Measurements from ENCODE around the gene AQP3.
"Not testable (repeated sequence)": the region's sequence is repeated elsewhere in the genome, so short reads cannot be mapped to it uniquely, and the experiment has no call there.

Gene AQP3

GRCh38 chr9:33464045-33464636, 16.7 kb upstream of the AQP3 start:
- no peak for FAIRE-seq

- FAIRE-seq: no peak
Observed at GRCh38 chr9:33463151-33463550, 15.8 kb upstream of the AQP3 start.

GRCh38 chr9:33461492-33461891, 14.1 kb upstream of the AQP3 start:
- no peak for FAIRE-seq

GRCh38 chr9:33460854-33461253, 13.5 kb upstream of the AQP3 start:
- FAIRE-seq: no peak

- no peak for FAIRE-seq
Observed at GRCh38 chr9:33459115-33459514, 11.7 kb upstream of the AQP3 start.

- FAIRE-seq: no peak
Observed at GRCh38 chr9:33458444-33458843, 11.1 kb upstream of the AQP3 start.

- no peak for FAIRE-seq
Observed at GRCh38 chr9:33455945-33456344, 8.6 kb upstream of the AQP3 start.

- not testable (repeated sequence) for FAIRE-seq
Observed at GRCh38 chr9:33455456-33455855, 8.1 kb upstream of the AQP3 start.

GRCh38 chr9:33454661-33455026, 7.3 kb upstream of the AQP3 start:
- FAIRE-seq: not testable (repeated sequence)

GRCh38 chr9:33453999-33454660, 6.7 kb upstream of the AQP3 start:
- no peak for FAIRE-seq

- no peak for FAIRE-seq
Observed at GRCh38 chr9:33453286-33453860, 6.0 kb upstream of the AQP3 start.

- no peak for FAIRE-seq
Observed at GRCh38 chr9:33452828-33453271, 5.5 kb upstream of the AQP3 start.

- no peak for FAIRE-seq
Observed at GRCh38 chr9:33450621-33451146, 3.3 kb upstream of the AQP3 start.

- FAIRE-seq: no peak
Observed at GRCh38 chr9:33449715-33450114, 2.3 kb upstream of the AQP3 start.

- FAIRE-seq: no peak
Observed at GRCh38 chr9:33447799-33448553, 583 bp upstream of the AQP3 start.

GRCh38 chr9:33446240-33446945, 1.0 kb downstream of the AQP3 start:
- FAIRE-seq: no peak

- FAIRE-seq: no peak
Observed at GRCh38 chr9:33445389-33446239, 1.8 kb downstream of the AQP3 start.

- no peak for FAIRE-seq
Observed at GRCh38 chr9:33443464-33444154, 3.8 kb downstream of the AQP3 start.

GRCh38 chr9:33443047-33443446, 4.3 kb downstream of the AQP3 start:
- no peak for FAIRE-seq

GRCh38 chr9:33442125-33442524, 5.3 kb downstream of the AQP3 start:
- no peak for FAIRE-seq

- no peak for FAIRE-seq
Observed at GRCh38 chr9:33440609-33441008, 6.8 kb downstream of the AQP3 start.

Data from endometrium (tissue), 2 donors.